IPS-20b (cell line): ENCODE results near the gene EVC.

Source experiments
- H3K27ac ChIP-seq: one replicate; pipeline ENCODE4 v1.5.1; 2013; ENCODE audit warnings: low read length
- H3K27me3 ChIP-seq: 2 replicates; pipeline ENCODE4 v1.6.1; 2013; ENCODE audit warnings: mild to moderate bottlenecking, low read length, inconsistent platforms; ENCODE audit not compliant: insufficient read depth
- H3K36me3 ChIP-seq: 2 replicates; pipeline ENCODE4 v1.6.1; 2013; ENCODE audit warnings: low read depth, mild to moderate bottlenecking, inconsistent platforms, low read length, moderate library complexity; ENCODE audit not compliant: insufficient read depth
- H3K4me1 ChIP-seq: 2 replicates; pipeline ENCODE4 v1.6.1; 2013; ENCODE audit warnings: mild to moderate bottlenecking, control low read depth, inconsistent platforms, low read length, moderate library complexity; ENCODE audit not compliant: insufficient read depth
- H3K4me3 ChIP-seq: 2 replicates; pipeline ENCODE4 v1.5.1; 2013; ENCODE audit warnings: mild to moderate bottlenecking, low read length, inconsistent platforms
- H3K9ac ChIP-seq: 2 replicates; pipeline ENCODE4 v1.6.1; 2013; ENCODE audit warnings: low read depth, mild to moderate bottlenecking, inconsistent platforms, low read length, moderate library complexity
- H3K9me3 ChIP-seq: 2 replicates; pipeline ENCODE4 v1.6.1; 2013; ENCODE audit warnings: mild to moderate bottlenecking, low read depth, low read length, inconsistent platforms; ENCODE audit not compliant: insufficient read depth

Gene EVC

GRCh38 chr4:5708449-5709206 lies 2.4 kb upstream of the EVC start, which contains the start of gene EVC2:
TSS of gene EVC2 (minus strand) at chr4:5708559. CDS start at chr4:5708513, 46 bp downstream.
- Histone ChIP-seq H3K9ac (peak within 1 kb of the TSS; percentile 65; the same call in 1 of the 2 replicates), H3K27me3 (peaks cover 51% of the 10 kb centered on the region), H3K4me3 (peak within 1 kb of the TSS; percentile 80), H3K4me1 (peaks cover 13% of the 10 kb centered on the region; the same call in 1 of the 2 replicates), H3K27ac (no peak within 1 kb of the TSS), H3K9me3 (peaks cover 9% of the 10 kb centered on the region; the same call in 1 of the 2 replicates), H3K36me3 (peaks cover 12% of the 10 kb centered on the region)

- Histone ChIP-seq H3K4me3 (peak overlapping the region; percentile 80), H3K27me3 (peaks cover 51% of the 10 kb centered on the region), H3K4me1 (peaks cover 13% of the 10 kb centered on the region; the same call in 1 of the 2 replicates), H3K36me3 (peaks cover 6% of the 10 kb centered on the region), H3K27ac (no peak overlapping the region), H3K9ac (peak overlapping the region; percentile 65; the same call in 1 of the 2 replicates), H3K9me3 (peaks cover 5% of the 10 kb centered on the region; the same call in 1 of the 2 replicates)
Measured at GRCh38 chr4:5709207-5709575, 1.8 kb upstream of the EVC start.

- Histone ChIP-seq H3K9ac (peak overlapping the region; percentile 69; the same call in 1 of the 2 replicates), H3K27me3 (peaks cover 51% of the 10 kb centered on the region), H3K27ac (no peak overlapping the region), H3K4me3 (peak overlapping the region; percentile 83), H3K36me3 (no peaks in the 10 kb centered on the region), H3K9me3 (peaks cover 6% of the 10 kb centered on the region), H3K4me1 (peaks cover 13% of the 10 kb centered on the region; the same call in 1 of the 2 replicates)
Measured at GRCh38 chr4:5710065-5710960, 688 bp upstream of the EVC start.

DNA sequence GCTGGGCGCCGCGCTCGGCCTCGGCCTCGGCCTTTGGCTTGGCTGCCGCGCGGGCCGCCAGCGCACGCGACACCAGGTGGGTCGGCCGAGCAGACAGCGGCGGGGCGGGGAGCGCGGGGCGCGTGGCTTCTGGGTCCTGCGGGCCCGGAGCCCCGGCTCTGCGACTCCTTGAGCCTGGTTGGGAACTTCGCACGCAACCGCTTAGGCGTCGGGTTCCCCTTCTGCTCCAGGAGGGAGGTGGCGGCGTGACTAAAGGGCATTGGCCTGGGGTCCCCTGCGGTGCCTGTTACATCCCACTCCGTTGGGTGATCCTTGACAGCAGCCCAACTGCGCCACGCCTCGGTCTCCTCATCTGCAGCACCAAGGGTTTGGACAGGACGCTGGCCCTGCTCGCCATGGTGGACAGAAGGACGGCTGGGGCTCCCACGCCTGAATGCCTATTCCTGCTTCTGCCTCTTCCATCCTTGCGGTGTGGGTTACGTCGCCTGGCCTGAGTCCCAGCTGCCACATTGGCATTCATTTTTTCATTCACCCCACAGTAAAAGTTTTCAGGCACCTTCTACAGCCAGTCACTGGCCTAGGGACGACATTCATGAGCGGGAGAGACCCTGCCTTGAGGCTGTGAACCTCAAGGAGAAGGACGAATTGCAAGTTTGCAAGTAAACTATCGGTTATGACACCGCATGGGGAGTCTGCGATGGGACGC lies 631 bp downstream of the EVC start:
- Histone ChIP-seq H3K27ac (no peak overlapping the region), H3K36me3 (no peaks in the 10 kb centered on the region), H3K4me1 (peaks cover 13% of the 10 kb centered on the region; the same call in 1 of the 2 replicates), H3K27me3 (peaks cover 50% of the 10 kb centered on the region), H3K9me3 (peaks cover 7% of the 10 kb centered on the region), H3K9ac (peak overlapping the region; percentile 32; the same call in 1 of the 2 replicates), H3K4me3 (peak overlapping the region; percentile 76)

GRCh38 chr4:5712517-5712916 lies 1.5 kb downstream of the EVC start:
- peaks cover 10% of the 10 kb centered on the region; the same call in 1 of the 2 replicates for H3K4me1 ChIP-seq

GRCh38 chr4:5712931-5713330 lies 1.9 kb downstream of the EVC start:
- Histone ChIP-seq H3K9ac (no peak overlapping the region), H3K27ac (no peak overlapping the region), H3K4me1 (peaks cover 8% of the 10 kb centered on the region; the same call in 1 of the 2 replicates), H3K4me3 (no peak overlapping the region), H3K36me3 (no peaks in the 10 kb centered on the region), H3K9me3 (peaks cover 7% of the 10 kb centered on the region), H3K27me3 (peaks cover 37% of the 10 kb centered on the region)

More at GRCh38 chr4:5712517-5712916, 1.5 kb downstream of the EVC start:
- no peak overlapping the region; the same call in 1 of the 2 replicates for H3K4me3 ChIP-seq
- peaks cover 7% of the 10 kb centered on the region for H3K9me3 ChIP-seq
- no peak overlapping the region for H3K9ac ChIP-seq
- no peak overlapping the region for H3K27ac ChIP-seq
- peaks cover 41% of the 10 kb centered on the region for H3K27me3 ChIP-seq
- no peaks in the 10 kb centered on the region for H3K36me3 ChIP-seq

DNA sequence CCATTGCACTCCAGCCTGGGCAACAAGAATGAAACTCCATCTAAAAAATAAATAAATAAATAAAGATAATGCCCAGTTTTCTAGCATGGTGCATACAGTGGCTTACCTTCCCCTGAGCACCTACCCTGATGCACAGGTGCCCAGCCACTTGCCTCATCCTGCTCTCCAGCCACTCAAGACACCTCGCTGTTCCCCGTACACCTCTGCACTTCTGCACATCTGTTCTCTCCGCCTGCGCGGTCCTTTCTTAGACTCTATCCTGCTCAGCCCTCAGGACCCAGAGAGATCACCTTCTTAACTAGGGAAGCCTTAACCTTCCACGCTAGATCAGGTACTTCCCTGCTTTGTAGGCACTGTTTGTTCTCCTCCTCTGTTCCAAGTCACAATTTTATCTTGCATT lies 2.9 kb downstream of the EVC start:
- H3K9ac ChIP-seq = no peak overlapping the region
- no peak overlapping the region for H3K27ac ChIP-seq
- peaks cover 7% of the 10 kb centered on the region for H3K9me3 ChIP-seq
- H3K4me3 ChIP-seq = no peak overlapping the region
- H3K27me3 ChIP-seq = peaks cover 34% of the 10 kb centered on the region
- H3K36me3 ChIP-seq = no peaks in the 10 kb centered on the region
- peaks cover 8% of the 10 kb centered on the region; the same call in 1 of the 2 replicates for H3K4me1 ChIP-seq

- peaks cover 7% of the 10 kb centered on the region for H3K9me3 ChIP-seq
- 0 out of 2 replicates have a peak, but pooled peaks cover 3% of the 10 kb centered on the region for H3K36me3 ChIP-seq
- H3K4me3 ChIP-seq = no peak overlapping the region
- H3K9ac ChIP-seq = no peak overlapping the region
- H3K4me1 ChIP-seq = peaks cover 9% of the 10 kb centered on the region; the same call in 1 of the 2 replicates
- H3K27me3 ChIP-seq = peaks cover 19% of the 10 kb centered on the region
- no peak overlapping the region for H3K27ac ChIP-seq
Measured at GRCh38 chr4:5715357-5715756, 4.4 kb downstream of the EVC start.

DNA sequence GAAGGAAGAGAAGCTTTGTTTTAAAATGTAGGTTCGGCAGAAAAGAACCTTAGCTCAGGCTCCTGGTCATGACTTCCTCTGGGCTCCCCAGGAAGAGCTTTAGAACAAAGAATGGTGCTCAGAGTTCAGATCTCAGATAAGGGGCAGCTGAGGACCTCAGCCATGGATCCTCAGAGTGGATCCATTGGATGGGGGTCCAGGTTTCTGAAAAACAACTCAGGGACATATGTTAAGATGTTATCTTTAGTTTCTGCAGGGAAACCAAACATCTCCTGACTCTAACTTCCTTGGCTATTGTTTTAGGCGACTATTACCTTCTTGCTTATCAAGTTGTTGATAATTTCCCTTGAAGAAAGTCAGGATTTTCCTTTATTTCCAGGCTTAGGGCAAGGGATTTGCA lies 5.4 kb downstream of the EVC start:
- H3K9ac ChIP-seq = no peak overlapping the region

DNA sequence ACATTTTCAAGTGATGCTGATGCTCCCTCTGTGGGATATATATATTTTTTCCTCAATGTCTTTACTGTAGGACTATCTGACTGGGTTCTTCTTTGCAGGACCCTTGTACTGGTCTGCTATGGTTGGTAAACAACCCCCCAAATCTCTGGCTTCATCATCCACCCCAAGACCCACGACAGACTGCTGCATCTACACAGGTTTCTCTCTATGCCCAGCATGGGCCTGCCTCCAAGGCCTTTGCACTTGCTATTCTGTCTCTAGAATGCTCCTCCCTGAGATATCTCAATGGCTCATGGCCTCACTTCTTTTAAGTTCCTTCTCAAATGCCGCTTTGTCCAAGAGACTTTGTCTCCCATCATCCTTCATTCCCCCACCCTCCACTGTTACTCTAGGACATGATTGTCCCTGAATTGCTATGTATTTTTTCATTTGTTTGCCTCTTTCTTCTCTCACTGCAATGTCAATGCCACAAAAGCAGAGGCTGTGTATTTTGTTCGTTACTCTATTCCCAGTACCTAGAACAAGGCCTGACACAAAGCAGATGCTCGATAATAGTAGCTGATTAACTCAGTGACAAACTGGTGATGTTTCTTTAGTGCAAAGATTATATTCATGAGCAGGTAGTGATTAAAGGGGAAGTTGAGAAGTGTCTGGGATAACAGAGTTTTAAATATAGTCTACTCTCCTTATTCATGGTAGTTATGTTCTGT lies 6.6 kb downstream of the EVC start:
- Histone ChIP-seq H3K9me3 (peaks cover 7% of the 10 kb centered on the region), H3K36me3 (0 out of 2 replicates have a peak, but pooled peaks cover 3% of the 10 kb centered on the region), H3K27me3 (peaks cover 5% of the 10 kb centered on the region), H3K9ac (no peak overlapping the region), H3K27ac (no peak overlapping the region), H3K4me3 (no peak overlapping the region), H3K4me1 (0 out of 2 replicates have a peak, but pooled peaks cover 3% of the 10 kb centered on the region)

More for the DNA sequence above, 5.4 kb downstream of the EVC start:
- Histone ChIP-seq H3K9me3 (peaks cover 7% of the 10 kb centered on the region), H3K4me1 (peaks cover 9% of the 10 kb centered on the region; the same call in 1 of the 2 replicates), H3K36me3 (0 out of 2 replicates have a peak, but pooled peaks cover 3% of the 10 kb centered on the region), H3K4me3 (no peak overlapping the region), H3K27ac (no peak overlapping the region), H3K27me3 (peaks cover 16% of the 10 kb centered on the region)
